Fibroblast of lung (primary cell): Measurements from ENCODE around the gene SFT2D3. TPM values are rescaled to one million over a fixed set of nuclear protein-coding genes. Genes with fewer than 3 reads are reported as not detected.

Experiments
- DNase-seq, 2 donors: peaks; one replicate each; pipeline versions ENCODE4 v3.0.0 to v3.0.0-alpha.2; 2010; ENCODE audit warnings: low read depth in 2 of 2
- H2AFZ ChIP-seq: 2 replicates; pipeline ENCODE4 v1.5.1; 2012; ENCODE audit warnings: low read length, control low read depth, inconsistent platforms
- H3K27ac ChIP-seq: 2 replicates; pipeline ENCODE4 v1.5.1; 2011; ENCODE audit warnings: low read length, control low read depth; ENCODE audit not compliant: insufficient read depth
- H3K27me3 ChIP-seq: 2 replicates; pipeline ENCODE4 v1.5.1; 2011; ENCODE audit warnings: mild to moderate bottlenecking, low read length; ENCODE audit not compliant: control insufficient read depth, insufficient read depth
- H3K36me3 ChIP-seq: 2 replicates; pipeline ENCODE4 v1.5.1; 2011; ENCODE audit warnings: low read length; ENCODE audit not compliant: control insufficient read depth, insufficient read depth
- H3K4me1 ChIP-seq: 2 replicates; pipeline ENCODE4 v1.5.1; 2011; ENCODE audit warnings: low read length; ENCODE audit not compliant: control insufficient read depth, insufficient read depth; ENCODE audit errors: extremely low read depth
- H3K4me2 ChIP-seq: 2 replicates; pipeline ENCODE4 v1.5.1; 2011; ENCODE audit warnings: low read length, control low read depth; ENCODE audit not compliant: insufficient read depth; ENCODE audit errors: extremely low read depth
- H3K4me3 ChIP-seq, 4 experiments: fragments of 200-600 bp in 1 of 4; sonication (generic) in 1 of 4; replicated peaks in 1 of 4; 2 replicates each; pipeline ENCODE4 v1.5.1; 2011 to 2016; ENCODE audit warnings: low read length in 4 of 4, low read depth in 3 of 4, mild to moderate bottlenecking in 3 of 4, control low read depth in 2 of 4, inconsistent platforms in 1 of 4, mixed read lengths in 1 of 4; ENCODE audit not compliant: insufficient read depth in 1 of 4; ENCODE audit errors: control extremely low read depth in 1 of 4
- H3K79me2 ChIP-seq: 2 replicates; pipeline ENCODE4 v1.5.1; 2012; ENCODE audit warnings: mild to moderate bottlenecking, low read length, inconsistent platforms; ENCODE audit not compliant: control insufficient read depth, insufficient read depth
- H3K9ac ChIP-seq: 2 replicates; pipeline ENCODE4 v1.5.1; 2011; ENCODE audit warnings: mild to moderate bottlenecking, low read length, control low read depth; ENCODE audit not compliant: insufficient read depth
- H3K9me3 ChIP-seq: 2 replicates; pipeline ENCODE4 v1.5.1; 2012; ENCODE audit warnings: low read depth, low read length; ENCODE audit not compliant: control insufficient read depth, insufficient read depth
- H4K20me1 ChIP-seq: 2 replicates; pipeline ENCODE4 v1.5.1; 2011; ENCODE audit warnings: low read length; ENCODE audit not compliant: control insufficient read depth, insufficient read depth; ENCODE audit errors: extremely low read depth
- CTCF ChIP-seq, 2 donors: IDR thresholded peaks in 1 of 2; conservative IDR thresholded peaks in 1 of 2; 1 replicate in 1 of 2; 2 replicates in 1 of 2; pipeline ENCODE4 v1.5.1; 2011 to 2012; ENCODE audit warnings: low read length in 2 of 2, control low read depth in 1 of 2, inconsistent platforms in 1 of 2, low read depth in 1 of 2, mild to moderate bottlenecking in 1 of 2
- EZH2 ChIP-seq: IDR thresholded peaks from 2 replicates; pipeline ENCODE4 v1.5.1; 2012; ENCODE audit warnings: low read length, control low read depth, mild to moderate bottlenecking; ENCODE audit errors: missing control alignments
- polyA plus RNA-seq, 2 donors: library from polyadenylated mRNA; depleted of rRNA in 1 of 2; stranded (reverse) in 1 of 2; unstranded in 1 of 2; fragments of >200 nt; gene quantifications; 2 replicates each; pipeline ENCODE4 v1.2.1, GENCODE V29; 2011 to 2012; ENCODE audit warnings: missing spikeins in 1 of 2
- total RNA-seq: library from RNA; depleted of rRNA; stranded (reverse); fragments of >200 nt; gene quantifications from 2 replicates; pipeline ENCODE4 v1.2.1, GENCODE V29; 2014

Gene SFT2D3
- total and polyA plus RNA-seq, 2 donors (not counting 1 experiment from before 2014, with no cell fraction given): 4.1 to 5.5 TPM

GRCh38 chr2:127674241-127675209 is 26.8 kb upstream of the SFT2D3 start:
- peak overlapping the region; percentile 62 for H3K9ac ChIP-seq
- H3K4me1 ChIP-seq: no peaks in the 10 kb centered on the region
- TF ChIP-seq EZH2: peak; percentile 57
- TF ChIP-seq CTCF (conservative IDR thresholded peaks at IDR 0.05 in 1 of 2, IDR thresholded peaks at IDR 0.05 in 1 of 2; ENCODE audit: low read depth in 1 of 2, low read length in 2 of 2): no peak
- peak overlapping the region; percentile 1 to 54 (median 16) for H3K4me3 ChIP-seq
- no peak overlapping the region for H2AFZ ChIP-seq
- no peak overlapping the region for H3K27ac ChIP-seq
- no peak for DNase-seq
- H3K36me3 ChIP-seq: no peaks in the 10 kb centered on the region
- peak overlapping the region; percentile 67 for H3K4me2 ChIP-seq
- H3K79me2 ChIP-seq: no peaks in the 10 kb centered on the region
- no peaks in the 10 kb centered on the region for H3K9me3 ChIP-seq
- H3K27me3 ChIP-seq: peaks cover 18% of the 10 kb centered on the region
- no peaks in the 10 kb centered on the region for H4K20me1 ChIP-seq

- Histone ChIP-seq H3K9me3 (no peaks in the 10 kb centered on the region), H4K20me1 (no peaks in the 10 kb centered on the region), H3K27ac (no peak within 1 kb of the TSS), H3K79me2 (no peaks in the 10 kb centered on the region), H3K27me3 (peaks cover 18% of the 10 kb centered on the region), H3K36me3 (no peaks in the 10 kb centered on the region), H3K4me1 (no peaks in the 10 kb centered on the region), H3K9ac (peak within 1 kb of the TSS; percentile 62), H3K4me3 (peak within 1 kb of the TSS; percentile 8 to 62 (median 41)), H3K4me2 (peak within 1 kb of the TSS; percentile 67), H2AFZ (no peak within 1 kb of the TSS)
- no peak for TF ChIP-seq CTCF (conservative IDR thresholded peaks at IDR 0.05 in 1 of 2, IDR thresholded peaks at IDR 0.05 in 1 of 2; ENCODE audit: low read depth in 1 of 2, low read length in 2 of 2)
- TF ChIP-seq EZH2: no peak
- peak in 1 of 2 donors; percentile 41 for DNase-seq
These were observed 25.7 kb upstream of the SFT2D3 start, which contains the start of gene LIMS2 for GRCh38 chr2:127675331-127676261. Gene LIMS2, minus strand, starts transcription at chr2:127675530. Its CDS starts 506 bp downstream, at chr2:127675024.
